ENCODE measurements around the gene C1orf159.
"Not testable (repeated sequence)": the region's sequence is repeated elsewhere in the genome, so short reads cannot be mapped to it uniquely, and the experiment has no call there.

DNA sequence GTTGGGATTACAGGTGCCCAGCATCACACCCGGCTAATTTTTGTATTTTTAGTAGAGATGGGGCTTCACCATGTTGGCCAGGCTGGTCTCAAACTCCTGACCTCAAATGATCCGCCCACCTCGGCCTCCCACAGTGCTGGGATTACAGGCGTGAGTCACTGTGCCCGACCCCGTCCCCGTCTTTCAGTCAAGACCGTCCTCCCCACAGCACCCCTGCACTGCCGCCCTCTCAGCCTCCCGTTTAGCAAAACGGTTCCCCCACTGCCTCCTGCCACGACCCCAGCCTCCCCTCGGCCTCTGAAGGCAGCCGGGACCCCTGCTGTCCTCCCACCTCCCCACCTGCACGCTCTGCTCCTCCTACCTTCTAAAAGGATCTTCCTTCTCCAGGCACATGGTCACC, 26.5 kb upstream of the C1orf159 start:
- TF ChIP-seq CTCF (IDR thresholded peaks at IDR 0.05); EZH2 (IDR thresholded peaks at IDR 0.05; ENCODE audit: borderline replicate concordance, insufficient read depth, low read depth, low read length, poor library complexity, severe bottlenecking): not testable (repeated sequence)
